GM23248 (cell line): ENCODE results near the gene MGAT4A. TPM values are rescaled to one million over a fixed set of nuclear protein-coding genes. Genes with fewer than 3 reads are reported as not detected.

Source experiments
- DNase-seq: peaks from one replicate; pipeline ENCODE4 v3.0.0-alpha.2; 2015
- H2AFZ ChIP-seq: fragments of 200-600 bp; sonication (generic); 2 replicates; pipeline ENCODE4 v1.6.1; 2016; ENCODE audit warnings: antibody characterized with exemption
- H3F3A ChIP-seq: fragments of 200-600 bp; sonication (generic); 2 replicates; pipeline ENCODE4 v1.6.1; 2016; ENCODE audit warnings: mild to moderate bottlenecking, antibody characterized with exemption, mixed run types; ENCODE audit not compliant: insufficient read depth
- H3K27ac ChIP-seq: fragments of 200-600 bp; sonication (generic); 2 replicates; pipeline ENCODE4 v1.5.1; 2016; ENCODE audit warnings: mild to moderate bottlenecking
- H3K27me3 ChIP-seq: fragments of 200-600 bp; sonication (generic); replicated peaks from 2 replicates; pipeline ENCODE4 v1.6.1; 2016; ENCODE audit warnings: mild to moderate bottlenecking; ENCODE audit not compliant: insufficient read depth
- H3K36me3 ChIP-seq: fragments of 200-600 bp; sonication (generic); 2 replicates; pipeline ENCODE4 v1.6.1; 2016; ENCODE audit warnings: low read depth, mild to moderate bottlenecking
- H3K4me1 ChIP-seq: fragments of 200-600 bp; sonication (generic); 2 replicates; pipeline ENCODE4 v1.6.1; 2016; ENCODE audit warnings: mild to moderate bottlenecking; ENCODE audit not compliant: insufficient read depth
- H3K4me2 ChIP-seq: fragments of 200-600 bp; sonication (generic); one replicate; pipeline ENCODE4 v1.6.1; 2016; ENCODE audit warnings: mild to moderate bottlenecking; ENCODE audit not compliant: unreplicated experiment
- H3K4me3 ChIP-seq: fragments of 200-600 bp; sonication (generic); 2 replicates; pipeline ENCODE4 v1.5.1; 2016; ENCODE audit warnings: mild to moderate bottlenecking
- H3K79me2 ChIP-seq: fragments of 200-600 bp; sonication (generic); 2 replicates; pipeline ENCODE4 v1.6.1; 2016; ENCODE audit warnings: mild to moderate bottlenecking; ENCODE audit not compliant: insufficient read depth
- H3K9ac ChIP-seq: fragments of 200-600 bp; sonication (generic); 2 replicates; pipeline ENCODE4 v1.6.1; 2016; ENCODE audit warnings: mild to moderate bottlenecking
- H3K9me2 ChIP-seq: fragments of 200-600 bp; sonication (generic); 2 replicates; pipeline ENCODE4 v1.6.1; 2016; ENCODE audit warnings: mixed run types, mild to moderate bottlenecking, moderate library complexity; ENCODE audit not compliant: insufficient read depth
- H3K9me3 ChIP-seq: fragments of 200-600 bp; sonication (generic); one replicate; pipeline ENCODE4 v1.6.1; 2017; ENCODE audit warnings: low read depth
- H4K20me1 ChIP-seq: fragments of 200-600 bp; sonication (generic); 2 replicates; pipeline ENCODE4 v1.6.0; 2016; ENCODE audit not compliant: insufficient read depth
- EZH2 ChIP-seq: fragments of 200-600 bp; sonication (generic); IDR thresholded peaks from 2 replicates; pipeline ENCODE4 v1.6.1; 2018; ENCODE audit warnings: antibody characterized with exemption, mild to moderate bottlenecking; ENCODE audit not compliant: insufficient read depth, poor library complexity, severe bottlenecking
- EZH2phosphoT487 ChIP-seq: fragments of 200-600 bp; sonication (generic); IDR thresholded peaks from 2 replicates; pipeline ENCODE4 v1.6.1; 2018; ENCODE audit warnings: antibody characterized with exemption, moderate library complexity, mild to moderate bottlenecking, low read depth; ENCODE audit not compliant: insufficient read depth
- WGBS, 2 experiments: methylation state at CpG; one replicate each; pipeline ENCODE4 v1.1.6; 2015 to 2017; ENCODE audit warnings: low lambda C conversion rate in 2 of 2, low coverage in 1 of 2; ENCODE audit errors: missing lambda C conversion rate in 2 of 2; 5-methylcytosine and 5-hydroxymethylcytosine counted together
- in situ Hi-C: fragments of 300-500 bp; cut with MboI; formaldehyde crosslinking; loops from 2 replicates; pipeline ENCODE4 v1.15.0; 2020
- polyA plus RNA-seq: library from polyadenylated mRNA; unstranded; fragments of >200 nt; fragmentation: Nextera tagmentation; extraction: Ambion mirVana; gene quantifications from 2 replicates; pipeline ENCODE4 v1.2.1, GENCODE V29; 2016
- total RNA-seq: library from RNA; depleted of rRNA; stranded (reverse); fragments of >200 nt; shearing (Covaris generic); gene quantifications from 2 replicates; pipeline ENCODE4 v1.2.3, GENCODE V29; 2014

The MGAT4A gene
- total and polyA plus RNA-seq, 2 experiments from 2014 or later, result under 0.01 TPM; not detected in 1

DNA sequence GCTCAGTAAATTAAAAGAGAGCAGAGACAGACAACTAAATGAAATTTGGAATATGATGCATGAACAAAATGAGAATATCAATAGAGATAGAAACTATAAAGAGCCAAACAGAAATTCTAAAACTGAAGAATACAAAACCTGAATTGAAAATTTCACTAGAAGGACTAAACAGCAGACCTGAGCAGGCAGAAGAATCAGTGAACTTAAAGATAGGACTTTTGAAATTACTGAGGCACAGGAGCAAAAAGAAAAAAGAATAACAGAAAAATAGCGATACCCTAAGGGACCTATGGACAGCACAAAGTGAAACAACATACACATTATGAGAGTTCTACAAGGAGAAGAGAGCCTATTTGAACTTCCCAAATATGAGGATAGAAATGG is 80.9 kb downstream of the MGAT4A start:
- WGBS, 2 experiments, result 33 to 55% methylated on average over 1 of the region's 1 CpG
- no peaks in the 10 kb centered on the region for H3K27me3 ChIP-seq
- no peaks in the 10 kb centered on the region for H4K20me1 ChIP-seq
- H3K9ac ChIP-seq, result no peak overlapping the region
- H3K79me2 ChIP-seq, result no peaks in the 10 kb centered on the region
- no peak for DNase-seq
- no peaks in the 10 kb centered on the region for H3K4me1 ChIP-seq
- no peaks in the 10 kb centered on the region for H3F3A ChIP-seq
- no peaks in the 10 kb centered on the region for H3K36me3 ChIP-seq
- H3K4me2 ChIP-seq, result no peak overlapping the region
- no peaks in the 10 kb centered on the region for H3K9me3 ChIP-seq
- no peak overlapping the region for H3K27ac ChIP-seq
- no peak overlapping the region for H2AFZ ChIP-seq
- TF ChIP-seq EZH2 (no peak), EZH2phosphoT487 (no peak)
- H3K9me2 ChIP-seq, result no peaks in the 10 kb centered on the region
- H3K4me3 ChIP-seq, result no peak overlapping the region
- in situ Hi-C loops, result loop anchor here (10.0 to 25.0 kb wide), 2 partner anchors 187 to 415 kb away; no protein-coding TSS in a partner anchor

DNA sequence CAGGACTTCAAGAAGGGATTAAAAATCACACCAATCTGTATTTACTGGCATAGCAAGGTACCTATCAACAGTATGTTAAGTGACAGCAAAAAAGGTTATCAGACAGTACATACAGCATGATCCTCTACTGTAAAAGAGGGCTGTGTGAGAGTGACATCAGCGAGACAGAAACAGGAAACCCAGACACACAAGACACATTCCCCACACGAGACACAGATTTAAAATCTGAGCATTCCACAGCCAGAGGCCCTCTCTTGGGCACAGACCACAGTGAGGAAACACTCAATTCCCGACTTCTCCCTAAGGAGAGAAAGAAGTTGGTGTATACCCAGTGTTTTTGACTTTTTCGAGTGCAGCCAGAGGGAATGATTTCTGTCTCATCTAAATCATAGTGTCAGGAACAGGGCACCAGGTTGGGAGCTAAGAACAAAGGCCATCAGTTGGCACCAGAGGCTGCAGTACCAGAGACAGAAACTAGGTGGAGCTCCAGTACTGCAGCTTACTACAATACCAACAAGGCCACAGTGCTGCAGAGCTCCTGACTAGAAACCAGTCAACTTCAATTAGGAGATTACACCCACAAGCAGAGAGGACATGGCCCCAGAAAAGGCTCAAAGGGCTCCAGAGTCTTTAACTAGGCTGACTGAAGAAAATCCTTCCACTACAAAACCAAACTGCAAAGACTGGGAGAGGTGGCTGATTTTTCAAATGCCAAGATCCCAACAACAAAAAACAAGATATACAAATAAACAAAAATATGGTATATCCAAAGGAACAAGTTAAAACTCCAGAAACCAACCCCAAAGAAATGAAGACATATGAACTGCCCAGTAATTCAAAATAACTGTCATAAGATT is 81.6 kb downstream of the MGAT4A start:
- TF ChIP-seq EZH2phosphoT487 (no peak), EZH2 (no peak)
- no peaks in the 10 kb centered on the region for H3K9me3 ChIP-seq
- no peaks in the 10 kb centered on the region for H3K4me1 ChIP-seq
- WGBS, 2 experiments, result 17 to 22% methylated on average over 4 of the region's 4 CpGs
- H3K9me2 ChIP-seq, result no peaks in the 10 kb centered on the region
- H3F3A ChIP-seq, result no peaks in the 10 kb centered on the region
- no peak overlapping the region for H3K27ac ChIP-seq
- no peak overlapping the region for H3K9ac ChIP-seq
- no peaks in the 10 kb centered on the region for H3K79me2 ChIP-seq
- no peak overlapping the region for H3K4me2 ChIP-seq
- H3K4me3 ChIP-seq, result no peak overlapping the region
- in situ Hi-C loops, result no loop called here
- no peaks in the 10 kb centered on the region for H3K36me3 ChIP-seq
- no peaks in the 10 kb centered on the region for H4K20me1 ChIP-seq
- no peaks in the 10 kb centered on the region for H3K27me3 ChIP-seq
- DNase-seq, result peak; percentile 75
- H2AFZ ChIP-seq, result no peak overlapping the region

DNA sequence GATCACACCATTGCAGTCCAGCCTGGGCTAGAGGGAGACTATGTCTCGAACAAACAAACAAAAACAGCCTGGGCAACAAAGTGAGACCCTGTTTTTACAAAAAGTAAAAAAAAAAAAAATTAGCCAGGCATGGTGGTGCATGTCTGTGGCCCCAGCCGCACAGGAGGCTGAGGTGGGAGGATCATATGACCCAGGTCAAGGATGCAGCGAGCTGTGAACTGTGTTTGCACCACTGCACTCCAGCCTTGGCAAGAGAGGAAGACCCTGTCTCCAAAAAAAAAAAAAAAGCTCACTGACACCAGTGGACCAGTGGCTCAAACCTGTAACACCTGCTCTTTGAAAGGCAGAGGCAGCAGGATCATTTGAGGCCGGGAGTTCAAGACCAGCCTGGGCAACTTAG is 82.5 kb downstream of the MGAT4A start:
- no peaks in the 10 kb centered on the region for H3K79me2 ChIP-seq
- no peaks in the 10 kb centered on the region for H3F3A ChIP-seq
- H2AFZ ChIP-seq, result no peak overlapping the region
- H3K36me3 ChIP-seq, result no peaks in the 10 kb centered on the region
- no peak overlapping the region for H3K4me3 ChIP-seq
- in situ Hi-C loops, result no loop called here
- TF ChIP-seq EZH2phosphoT487 (no peak), EZH2 (no peak)
- no peak overlapping the region for H3K9ac ChIP-seq
- no peaks in the 10 kb centered on the region for H3K9me2 ChIP-seq
- no peak overlapping the region for H3K4me2 ChIP-seq
- 90 to 93% methylated on average over 4 of the region's 4 CpGs for WGBS, 2 experiments
- no peaks in the 10 kb centered on the region for H3K27me3 ChIP-seq
- H4K20me1 ChIP-seq, result no peaks in the 10 kb centered on the region
- no peak overlapping the region for H3K27ac ChIP-seq
- DNase-seq, result no peak
- H3K4me1 ChIP-seq, result no peaks in the 10 kb centered on the region
- no peaks in the 10 kb centered on the region for H3K9me3 ChIP-seq

DNA sequence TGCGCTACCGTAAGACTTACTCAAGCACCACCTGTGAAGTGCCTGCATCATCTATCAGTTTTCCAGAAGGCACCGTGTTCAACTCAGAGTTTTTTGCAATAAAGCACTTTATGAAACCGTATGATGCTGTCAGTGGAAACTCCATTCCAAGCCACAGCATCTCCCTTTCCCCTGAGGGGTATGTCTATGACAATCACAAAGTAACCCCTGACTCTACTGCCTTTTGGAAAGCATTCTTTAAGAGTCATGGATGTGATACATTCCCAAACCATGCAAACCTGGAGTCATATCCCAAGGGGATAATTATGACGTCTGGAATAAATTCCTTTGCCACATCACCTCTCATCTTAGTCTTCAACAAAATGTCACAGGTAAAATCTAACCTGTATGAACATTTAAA is 83.3 kb downstream of the MGAT4A start:
- peak; percentile 55 for DNase-seq
- H3K27me3 ChIP-seq, result no peaks in the 10 kb centered on the region
- no peaks in the 10 kb centered on the region for H3K9me3 ChIP-seq
- H3K27ac ChIP-seq, result no peak overlapping the region
- H3K4me3 ChIP-seq, result no peak overlapping the region
- no peaks in the 10 kb centered on the region for H3K79me2 ChIP-seq
- TF ChIP-seq EZH2phosphoT487 (no peak), EZH2 (no peak)
- no peaks in the 10 kb centered on the region for H4K20me1 ChIP-seq
- no peak overlapping the region for H3K9ac ChIP-seq
- 58 to 65% methylated on average over 5 of the region's 5 CpGs for WGBS, 2 experiments
- H3K4me1 ChIP-seq, result no peaks in the 10 kb centered on the region
- no peaks in the 10 kb centered on the region for H3K9me2 ChIP-seq
- H3F3A ChIP-seq, result no peaks in the 10 kb centered on the region
- in situ Hi-C loops, result no loop called here
- no peak overlapping the region for H2AFZ ChIP-seq
- no peak overlapping the region for H3K4me2 ChIP-seq
- H3K36me3 ChIP-seq, result no peaks in the 10 kb centered on the region
